SJCRH30 (cell line): ENCODE results near the gene PYCARD. TPM values are rescaled to one million over a fixed set of nuclear protein-coding genes. Genes with fewer than 3 reads are reported as not detected.
"Not testable (repeated sequence)": the region's sequence is repeated elsewhere in the genome, so short reads cannot be mapped to it uniquely, and the experiment has no call there.

Experiments
- DNase-seq, 2 experiments: peaks; one replicate each; pipeline ENCODE4 v3.0.0-alpha.2; 2015 to 2020
- H3K27ac ChIP-seq: fragments of 250-450 bp; sonication (Bioruptor Pico); 2 replicates; pipeline ENCODE4 v1.5.1; 2020; ENCODE audit warnings: mild to moderate bottlenecking, moderate library complexity
- H3K27me3 ChIP-seq: fragments of 250-450 bp; sonication (Bioruptor Pico); 2 replicates; pipeline ENCODE4 v1.5.1; 2020; ENCODE audit warnings: mild to moderate bottlenecking, moderate library complexity
- H3K36me3 ChIP-seq: fragments of 250-450 bp; sonication (Bioruptor Pico); 2 replicates; pipeline ENCODE4 v1.5.1; 2020; ENCODE audit warnings: mild to moderate bottlenecking, moderate library complexity
- H3K4me1 ChIP-seq: fragments of 250-450 bp; sonication (Bioruptor Pico); 2 replicates; pipeline ENCODE4 v1.5.1; 2020; ENCODE audit warnings: mild to moderate bottlenecking, moderate library complexity
- H3K4me3 ChIP-seq: fragments of 250-450 bp; sonication (Bioruptor Pico); 2 replicates; pipeline ENCODE4 v1.5.1; 2020; ENCODE audit warnings: mild to moderate bottlenecking, moderate library complexity
- H3K9me3 ChIP-seq: fragments of 250-450 bp; sonication (Bioruptor Pico); replicated peaks from 2 replicates; pipeline ENCODE4 v1.5.1; 2020; ENCODE audit warnings: mild to moderate bottlenecking, moderate library complexity
- total RNA-seq: library from RNA; depleted of rRNA; stranded (reverse); fragments of >200 nt; shearing (Covaris generic); gene quantifications from 2 replicates; pipeline ENCODE4 v1.2.3, GENCODE V29; 2014

PYCARD gene
- total RNA-seq, 1 experiment from 2014 or later, result not detected

DNA sequence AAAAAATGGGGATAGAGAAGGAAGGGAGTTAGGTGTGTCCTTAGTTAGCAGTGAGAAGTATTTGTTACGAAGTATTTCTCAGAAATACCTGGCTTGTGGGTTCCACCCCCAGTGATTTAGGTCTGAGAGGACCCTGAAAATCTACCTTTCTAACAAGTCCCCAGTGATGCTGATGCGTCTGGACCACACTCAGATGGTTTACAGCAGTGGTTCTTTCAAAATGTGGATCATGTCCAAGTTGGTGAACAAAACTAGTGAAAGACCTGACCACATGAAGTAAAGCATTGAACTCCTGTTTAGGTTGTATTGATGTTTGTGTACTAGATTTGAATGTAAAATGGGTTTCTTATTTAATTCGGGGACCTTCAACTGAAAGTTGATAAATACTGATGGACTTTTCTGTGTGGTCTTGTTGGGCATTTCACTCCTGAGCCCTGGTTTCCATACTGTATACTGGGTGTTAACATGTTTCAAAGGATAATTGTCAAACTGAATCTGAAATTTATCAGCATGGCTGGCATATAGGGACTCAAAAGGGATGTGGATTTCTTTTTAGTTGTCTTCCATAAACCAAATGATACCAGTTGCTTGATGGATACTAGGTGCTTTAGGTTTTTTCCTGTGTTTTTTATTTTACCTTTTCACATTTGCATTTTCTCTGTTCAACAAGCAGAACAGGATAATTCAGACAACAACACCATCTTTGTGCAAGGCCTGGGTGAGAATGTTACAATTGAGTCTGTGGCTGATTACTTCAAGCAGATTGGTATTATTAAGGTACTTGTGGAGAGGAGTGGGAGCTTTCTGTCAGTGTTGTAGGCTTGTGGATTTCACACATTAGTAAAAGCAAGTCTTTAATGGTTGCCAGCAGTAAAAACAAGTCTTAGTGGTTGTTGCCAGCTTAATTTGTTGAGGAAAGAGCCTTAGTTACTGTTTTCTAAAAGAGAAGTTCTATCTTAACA, 13.8 kb downstream of the PYCARD start:
- Histone ChIP-seq H3K27me3 (no peaks in the 10 kb centered on the region), H3K9me3 (no peaks in the 10 kb centered on the region), H3K36me3 (peaks cover 100% of the 10 kb centered on the region), H3K4me3 (no peak overlapping the region), H3K4me1 (peaks cover 5% of the 10 kb centered on the region), H3K27ac (no peak overlapping the region)
- peak in 1 of 2 experiments; percentile 6 for DNase-seq

DNA sequence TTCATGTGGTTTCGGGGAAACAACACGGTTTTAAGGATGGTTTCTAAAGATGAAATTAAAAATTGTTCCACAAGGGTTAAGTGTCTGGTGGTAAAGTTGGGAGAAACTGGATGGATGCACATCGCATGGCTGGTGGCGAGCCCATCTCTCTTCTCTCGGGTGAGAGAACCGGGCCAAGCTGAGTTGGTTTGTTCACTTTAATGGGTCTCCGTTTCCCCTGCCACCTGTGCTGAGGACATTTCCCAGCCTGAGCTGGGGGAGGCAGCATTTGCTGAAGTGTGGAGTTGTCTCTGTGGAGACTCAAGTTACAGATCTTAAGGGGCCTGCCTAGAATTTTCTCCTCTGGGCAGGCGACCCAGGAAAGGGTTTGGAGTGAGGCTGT, 14.8 kb downstream of the PYCARD start:
- DNase-seq, result peak in 1 of 2 experiments; percentile 12
- peaks cover 100% of the 10 kb centered on the region for H3K36me3 ChIP-seq
- no peak overlapping the region for H3K4me3 ChIP-seq
- H3K9me3 ChIP-seq, result no peaks in the 10 kb centered on the region
- H3K27ac ChIP-seq, result no peak overlapping the region
- H3K4me1 ChIP-seq, result peaks cover 7% of the 10 kb centered on the region
- no peaks in the 10 kb centered on the region for H3K27me3 ChIP-seq

DNA sequence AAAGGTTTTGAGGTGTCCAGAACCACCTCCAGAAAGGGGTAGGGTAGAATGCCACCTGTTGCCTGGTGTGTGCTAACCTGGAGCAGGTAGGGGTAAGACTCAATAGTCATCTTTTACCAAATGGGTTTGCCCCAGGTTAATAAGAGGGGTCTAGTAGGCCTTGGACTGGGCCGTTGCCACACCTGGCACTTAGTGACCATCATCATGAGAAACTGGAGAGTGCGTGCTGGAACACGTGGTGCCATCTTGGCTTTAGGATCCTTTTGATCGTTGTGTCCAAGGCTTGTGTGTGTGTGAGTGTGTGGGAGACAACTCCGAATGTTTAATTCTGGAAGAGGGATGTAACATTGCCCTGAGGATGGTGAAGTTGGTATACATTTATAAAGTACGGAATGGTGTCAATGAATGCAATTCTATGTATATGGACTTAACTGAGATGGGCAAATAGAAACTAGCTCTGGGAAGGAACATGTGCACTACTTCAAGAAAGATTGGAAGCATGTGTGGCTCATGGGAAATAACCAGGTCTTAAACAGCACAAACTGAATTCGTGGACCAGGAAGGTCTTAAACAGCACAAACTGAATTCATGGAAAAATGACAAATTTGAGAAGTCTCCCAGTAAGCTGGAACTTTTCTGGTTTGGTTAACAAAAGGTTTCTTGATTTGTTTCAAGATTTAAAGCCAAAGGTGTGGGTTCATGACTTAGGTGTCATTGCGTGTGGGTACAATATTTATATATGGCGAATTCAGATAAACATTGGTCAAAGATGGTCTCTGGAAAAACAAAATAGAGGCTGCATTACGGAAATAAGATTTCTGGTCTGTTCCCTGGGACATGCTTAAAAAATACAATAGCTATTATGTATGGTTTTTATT, 15.4 kb downstream of the PYCARD start:
- Histone ChIP-seq H3K27ac (no peak overlapping the region), H3K36me3 (peaks cover 100% of the 10 kb centered on the region), H3K27me3 (no peaks in the 10 kb centered on the region), H3K4me3 (no peak overlapping the region), H3K4me1 (peaks cover 9% of the 10 kb centered on the region), H3K9me3 (no peaks in the 10 kb centered on the region)
- DNase-seq, result peak in 1 of 2 experiments; percentile 16

DNA sequence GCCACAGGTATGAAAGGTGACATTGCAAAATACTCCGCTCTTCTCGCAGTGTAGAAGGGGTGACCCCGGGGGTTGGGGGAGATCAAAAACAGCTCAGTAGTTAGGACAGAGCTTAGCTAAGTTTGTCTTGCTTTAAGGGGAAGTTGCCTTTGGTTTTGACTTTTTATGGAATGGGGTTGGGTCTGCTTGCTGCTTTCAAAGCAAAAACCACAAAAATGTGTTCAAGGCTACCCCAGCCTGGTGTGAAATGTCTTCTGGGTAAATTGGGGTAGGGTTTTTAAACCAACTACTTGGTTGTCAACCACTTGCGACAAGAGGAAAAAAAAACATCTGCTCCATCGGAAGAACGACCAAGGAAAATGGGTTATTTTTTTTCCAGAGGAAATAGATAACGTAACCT, 16.4 kb downstream of the PYCARD start:
- H3K4me1 ChIP-seq, result peaks cover 9% of the 10 kb centered on the region
- H3K36me3 ChIP-seq, result peaks cover 100% of the 10 kb centered on the region
- H3K9me3 ChIP-seq, result no peaks in the 10 kb centered on the region
- no peak overlapping the region for H3K27ac ChIP-seq
- no peak overlapping the region for H3K4me3 ChIP-seq
- DNase-seq, result no peak
- H3K27me3 ChIP-seq, result no peaks in the 10 kb centered on the region

DNA sequence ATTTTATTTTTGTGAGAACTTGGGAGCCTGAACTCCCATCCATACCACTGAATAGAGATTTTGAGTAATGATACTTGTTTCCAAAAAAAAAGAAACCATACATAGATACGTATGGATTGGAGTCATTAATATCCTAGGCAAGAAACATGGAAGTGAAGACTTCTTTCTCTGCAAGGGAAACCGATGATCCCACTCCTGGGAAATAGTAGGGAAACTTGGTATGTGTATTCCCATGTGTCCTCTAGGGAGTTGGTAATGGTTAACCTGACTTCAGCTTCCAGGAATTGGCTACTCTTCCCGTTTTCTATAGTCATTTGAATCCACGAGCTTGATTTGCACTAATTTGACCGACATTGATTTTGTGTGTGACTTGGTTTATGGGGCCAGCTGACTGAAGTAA, 17.2 kb downstream of the PYCARD start:
- Histone ChIP-seq H3K27ac (no peak overlapping the region), H3K36me3 (peaks cover 96% of the 10 kb centered on the region)
- DNase-seq, result no peak

DNA sequence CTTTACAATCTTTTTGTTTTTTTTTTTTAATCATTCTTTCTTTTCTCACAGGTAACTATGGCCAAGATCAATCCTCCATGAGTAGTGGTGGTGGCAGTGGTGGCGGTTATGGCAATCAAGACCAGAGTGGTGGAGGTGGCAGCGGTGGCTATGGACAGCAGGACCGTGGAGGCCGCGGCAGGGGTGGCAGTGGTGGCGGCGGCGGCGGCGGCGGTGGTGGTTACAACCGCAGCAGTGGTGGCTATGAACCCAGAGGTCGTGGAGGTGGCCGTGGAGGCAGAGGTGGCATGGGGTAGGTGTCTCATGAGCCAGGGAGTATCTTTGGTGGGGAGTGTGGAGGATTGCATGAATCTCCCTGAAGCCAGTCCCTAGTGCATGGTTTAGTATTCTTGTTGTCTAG, 17.7 kb downstream of the PYCARD start:
- Histone ChIP-seq H3K4me3 (no peak overlapping the region), H3K9me3 (no peaks in the 10 kb centered on the region), H3K27ac (no peak overlapping the region), H3K4me1 (peaks cover 9% of the 10 kb centered on the region), H3K27me3 (no peaks in the 10 kb centered on the region), H3K36me3 (peaks cover 92% of the 10 kb centered on the region)
- no peak for DNase-seq

More for the DNA sequence above, 17.2 kb downstream of the PYCARD start:
- Histone ChIP-seq H3K27me3 (no peaks in the 10 kb centered on the region), H3K4me3 (no peak overlapping the region), H3K4me1 (peaks cover 9% of the 10 kb centered on the region), H3K9me3 (no peaks in the 10 kb centered on the region)

DNA sequence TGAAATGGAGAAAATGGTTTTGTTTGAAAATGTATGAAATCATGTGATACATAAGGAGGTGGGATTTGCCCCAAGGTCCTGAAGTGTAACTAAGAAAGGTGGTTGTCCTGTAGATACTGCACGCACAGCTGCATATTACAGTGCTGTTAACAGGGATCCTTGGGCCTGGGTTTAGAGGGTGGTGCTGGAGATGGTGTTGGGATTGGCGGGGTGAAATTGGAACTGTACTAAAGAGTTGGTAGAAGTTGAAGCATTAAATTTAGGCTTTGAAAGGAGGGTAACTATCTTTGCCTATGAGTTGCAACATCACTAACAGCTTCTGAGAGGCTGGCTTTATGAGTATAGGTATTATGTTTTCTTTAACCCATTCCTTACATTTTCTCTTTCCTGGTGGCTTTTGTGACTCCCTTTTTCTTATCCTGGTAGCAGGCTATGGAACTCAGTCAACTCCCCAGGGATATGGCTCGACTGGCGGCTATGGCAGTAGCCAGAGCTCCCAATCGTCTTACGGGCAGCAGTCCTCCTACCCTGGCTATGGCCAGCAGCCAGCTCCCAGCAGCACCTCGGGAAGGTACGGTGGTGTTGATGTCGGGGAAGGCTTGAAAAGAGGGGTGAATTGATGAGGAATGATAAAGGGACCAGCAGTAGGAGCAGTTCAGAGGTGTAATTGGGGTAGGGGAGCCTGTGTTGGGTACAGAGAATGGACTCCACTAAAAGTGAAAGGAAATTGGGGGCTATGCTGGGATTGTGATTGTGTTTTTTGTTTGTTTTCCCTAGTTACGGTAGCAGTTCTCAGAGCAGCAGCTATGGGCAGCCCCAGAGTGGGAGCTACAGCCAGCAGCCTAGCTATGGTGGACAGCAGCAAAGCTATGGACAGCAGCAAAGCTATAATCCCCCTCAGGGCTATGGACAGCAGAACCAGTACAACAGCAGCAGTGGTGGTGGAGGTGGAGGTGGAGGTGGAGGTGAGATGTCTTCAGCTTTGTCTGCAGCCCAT, 18.8 kb downstream of the PYCARD start:
- Histone ChIP-seq H3K4me3 (no peak overlapping the region), H3K9me3 (no peaks in the 10 kb centered on the region), H3K27me3 (no peaks in the 10 kb centered on the region), H3K4me1 (peaks cover 13% of the 10 kb centered on the region), H3K27ac (no peak overlapping the region), H3K36me3 (peaks cover 80% of the 10 kb centered on the region)
- no peak for DNase-seq

DNA sequence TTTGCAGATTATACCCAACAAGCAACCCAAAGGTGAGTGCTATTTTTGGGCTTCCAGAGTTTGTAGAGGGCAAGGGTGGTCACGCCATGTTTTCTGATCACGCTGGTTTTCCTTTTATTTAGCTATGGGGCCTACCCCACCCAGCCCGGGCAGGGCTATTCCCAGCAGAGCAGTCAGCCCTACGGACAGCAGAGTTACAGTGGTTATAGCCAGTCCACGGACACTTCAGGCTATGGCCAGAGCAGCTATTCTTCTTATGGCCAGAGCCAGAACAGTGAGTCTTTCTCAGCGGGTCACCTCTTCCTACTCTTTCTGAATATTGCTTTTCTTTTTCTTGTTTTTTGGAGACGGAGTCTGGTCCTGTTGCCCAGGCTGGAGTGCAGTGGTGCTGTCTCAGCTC, 20.2 kb downstream of the PYCARD start:
- Histone ChIP-seq H3K9me3 (no peaks in the 10 kb centered on the region), H3K4me3 (peak overlapping the region; percentile 97), H3K4me1 (peaks cover 13% of the 10 kb centered on the region), H3K36me3 (peaks cover 67% of the 10 kb centered on the region), H3K27me3 (no peaks in the 10 kb centered on the region), H3K27ac (no peak overlapping the region)
- DNase-seq, result peak in 1 of 2 experiments; percentile 8

DNA sequence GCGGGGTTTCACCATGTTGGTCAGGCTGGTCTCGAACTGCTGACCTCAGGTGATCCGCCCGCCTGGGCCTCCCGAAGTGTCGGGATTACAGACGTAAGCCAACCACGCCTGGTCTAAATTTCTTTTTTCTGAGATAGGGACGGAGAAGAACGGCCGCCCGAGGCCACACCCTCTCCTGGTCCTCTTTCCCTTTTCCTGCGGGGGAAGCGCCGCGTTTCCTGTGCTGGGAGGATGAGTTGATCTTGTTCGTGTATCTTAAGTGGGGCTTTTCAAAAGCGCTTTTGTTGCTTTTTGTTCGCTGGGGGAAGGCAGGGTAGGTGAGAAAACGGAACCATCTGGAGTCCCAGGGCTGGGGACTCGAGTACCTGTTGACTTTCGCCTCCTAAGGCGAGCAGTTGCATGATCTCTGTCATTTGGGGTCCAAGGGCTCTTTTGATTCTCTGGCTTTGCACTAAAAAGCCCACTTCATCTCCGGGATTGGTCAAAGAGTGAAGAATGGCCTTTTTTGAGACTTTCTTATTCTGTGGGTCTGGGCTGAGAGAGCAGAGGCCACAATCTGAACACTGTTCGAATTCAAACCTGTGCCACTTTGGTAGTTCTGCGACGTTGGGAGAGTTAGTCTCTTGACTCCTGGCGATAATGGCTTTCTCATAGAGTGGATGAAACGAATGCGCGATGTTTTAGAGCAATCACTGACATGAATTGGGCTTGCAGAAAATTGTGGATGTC, 21.3 kb downstream of the PYCARD start:
- Histone ChIP-seq H3K4me3 (peak overlapping the region; percentile 97), H3K27me3 (no peaks in the 10 kb centered on the region), H3K4me1 (peaks cover 13% of the 10 kb centered on the region), H3K27ac (peak overlapping the region; percentile 97), H3K36me3 (peaks cover 56% of the 10 kb centered on the region), H3K9me3 (no peaks in the 10 kb centered on the region)
- peak; percentile 30 to 48 for DNase-seq

DNA sequence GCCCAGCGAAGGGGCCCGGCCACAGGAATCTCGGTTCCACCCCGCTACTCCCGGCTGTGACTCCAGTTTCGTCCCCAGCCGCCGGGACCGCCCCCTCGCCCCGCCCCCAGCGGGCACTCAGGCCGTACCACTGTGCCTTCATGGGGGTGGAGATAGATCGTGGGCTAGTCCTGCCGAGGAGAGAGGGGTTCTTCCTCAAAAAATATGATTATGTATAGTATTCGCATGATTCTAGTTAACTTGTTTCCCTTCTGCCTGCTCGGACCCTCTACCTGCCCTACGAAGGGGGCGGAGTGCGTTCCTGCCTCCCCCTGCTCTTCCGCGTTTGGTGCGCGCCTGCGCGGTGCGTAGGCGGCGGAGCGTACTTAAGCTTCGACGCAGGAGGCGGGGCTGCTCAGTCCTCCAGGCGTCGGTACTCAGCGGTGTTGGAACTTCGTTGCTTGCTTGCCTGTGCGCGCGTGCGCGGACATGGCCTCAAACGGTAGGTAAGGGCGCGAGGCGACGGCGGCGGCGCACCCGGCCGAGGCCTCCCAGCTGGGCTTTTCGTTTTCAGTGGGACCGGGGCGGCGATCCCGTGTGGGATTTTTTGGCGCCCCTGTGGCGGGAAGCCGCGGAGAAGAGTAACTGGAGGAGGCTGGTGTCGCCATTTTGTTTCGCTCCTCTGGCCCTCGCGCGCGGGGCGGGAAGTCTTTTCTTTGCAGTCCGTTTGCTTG, 22.7 kb downstream of the PYCARD start, which contains the start of gene FUS:
Gene FUS, plus strand, starts transcription at position 393 of the 713 bp plus-strand sequence. Its CDS starts 76 bp downstream, at position 469.
- DNase-seq, result peak; percentile 89 to 92
- Histone ChIP-seq H3K4me1 (peaks cover 8% of the 10 kb centered on the region), H3K9me3 (no peaks in the 10 kb centered on the region), H3K27me3 (no peaks in the 10 kb centered on the region), H3K27ac (peak within 1 kb of the TSS; percentile 97), H3K36me3 (peaks cover 42% of the 10 kb centered on the region), H3K4me3 (peak within 1 kb of the TSS; percentile 97)

DNA sequence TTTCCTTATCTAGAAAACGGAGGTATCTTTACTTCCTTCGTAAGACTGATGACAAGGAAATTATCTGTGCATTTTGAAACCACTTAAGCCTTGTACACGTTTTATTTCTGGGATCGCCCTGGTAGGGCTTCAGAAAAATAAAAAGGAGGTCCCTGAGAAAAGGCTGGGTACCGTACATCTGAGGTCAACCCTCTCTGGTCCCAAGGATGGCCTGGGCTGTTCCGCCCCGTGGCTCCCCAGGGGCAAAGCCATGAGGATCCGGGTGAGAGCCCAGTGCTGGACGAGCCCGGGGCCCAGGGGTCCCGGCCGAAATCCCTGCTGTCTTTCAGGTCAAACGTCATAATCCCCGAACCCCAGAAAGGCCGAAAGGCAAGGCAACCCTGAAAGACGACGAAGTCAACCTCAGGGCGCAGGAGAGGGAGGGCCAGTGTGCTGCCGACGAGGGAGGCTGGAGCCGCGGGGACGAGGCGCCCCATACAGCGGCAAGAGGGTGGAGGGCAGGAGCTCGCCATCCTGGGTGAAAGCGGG, 23.3 kb downstream of the PYCARD start:
- no peaks in the 10 kb centered on the region for H3K9me3 ChIP-seq
- no peak for DNase-seq
- H3K4me1 ChIP-seq, result peaks cover 8% of the 10 kb centered on the region
- peak overlapping the region; percentile 97 for H3K27ac ChIP-seq
- H3K36me3 ChIP-seq, result peaks cover 36% of the 10 kb centered on the region
- H3K27me3 ChIP-seq, result no peaks in the 10 kb centered on the region
- H3K4me3 ChIP-seq, result peak overlapping the region; percentile 97

DNA sequence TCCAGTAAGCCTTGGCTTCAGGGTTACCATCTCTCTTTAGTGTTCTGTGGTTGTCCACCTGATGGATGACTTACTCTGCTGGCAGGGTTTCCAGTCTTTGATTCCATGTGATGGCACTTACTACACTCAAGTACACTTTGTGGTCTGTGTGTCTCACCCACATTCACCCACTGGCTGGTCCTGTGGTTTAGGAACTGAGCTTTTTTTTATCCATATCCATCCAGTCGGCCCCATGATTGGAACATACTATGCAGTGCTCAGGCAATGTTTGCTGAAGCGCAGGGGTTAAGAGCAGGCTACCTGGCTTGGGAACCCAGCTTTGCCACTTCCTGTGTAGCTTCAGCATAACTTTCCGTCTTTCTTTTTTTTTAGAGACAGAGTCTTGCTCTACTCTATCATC, 25.4 kb downstream of the PYCARD start:
- H3K9me3 ChIP-seq, result no peaks in the 10 kb centered on the region
- H3K27me3 ChIP-seq, result no peaks in the 10 kb centered on the region
- H3K27ac ChIP-seq, result no peak overlapping the region
- H3K36me3 ChIP-seq, result peaks cover 14% of the 10 kb centered on the region
- peaks cover 4% of the 10 kb centered on the region for H3K4me1 ChIP-seq
- DNase-seq, result peak in 1 of 2 experiments; percentile 42
- H3K4me3 ChIP-seq, result no peak overlapping the region

DNA sequence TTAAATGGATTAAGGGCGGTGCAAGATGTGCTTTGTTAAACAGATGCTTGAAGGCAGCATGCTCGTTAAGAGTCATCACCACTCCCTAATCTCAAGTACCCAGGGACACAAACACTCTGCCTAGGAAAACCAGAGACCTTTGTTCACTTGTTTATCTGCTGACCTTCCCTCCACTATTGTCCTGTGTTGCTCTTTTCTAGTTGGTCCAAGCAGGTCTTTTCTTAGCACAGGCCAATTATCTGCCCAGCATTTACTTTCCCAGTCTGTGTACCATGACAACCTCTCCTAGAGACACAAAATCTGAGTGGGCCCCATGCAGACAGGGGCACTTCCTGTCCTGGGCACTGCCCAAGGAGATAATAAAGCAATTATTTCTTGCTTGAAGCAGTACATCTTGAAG, 32.5 kb downstream of the PYCARD start:
- not testable (repeated sequence) for H3K27me3 ChIP-seq, H3K9me3 ChIP-seq, H3K4me3 ChIP-seq, DNase-seq, H3K36me3 ChIP-seq, H3K4me1 ChIP-seq, H3K27ac ChIP-seq
